Measurements from ENCODE around the gene BLVRB. TPM values are rescaled to one million over a fixed set of nuclear protein-coding genes. Genes with fewer than 3 reads are reported as not detected.

The BLVRB gene
- total RNA-seq, 1 donor from 2014 or later: 86.1 TPM

Other genes starting within 250 kb of the BLVRB start
- gene TTC9B, start 247.4 kb downstream of the BLVRB start, total RNA-seq: not detected in 2 replicates
- gene CCNP, start 239.1 kb downstream of the BLVRB start, total RNA-seq: 0.17 and 1.3 TPM in 2 replicates
- 72.3 and 73.5 TPM in 2 replicates for gene AKT2, start 180.4 kb downstream of the BLVRB start, total RNA-seq
- 5.4 and 10.4 TPM in 2 replicates for gene C19orf47, start 117.3 kb downstream of the BLVRB start, total RNA-seq
- 350 and 417 TPM in 2 replicates for gene PLD3, start 117.0 kb downstream of the BLVRB start, total RNA-seq
- gene HIPK4, start 75.6 kb downstream of the BLVRB start, total RNA-seq: 0.55 TPM in 1 of 2 replicates, not detected in the other
- gene PRX, start 52.4 kb downstream of the BLVRB start, total RNA-seq: 2.5 and 2.7 TPM in 2 replicates
- gene SERTAD1, start 39.8 kb downstream of the BLVRB start, total RNA-seq: 12.3 and 13.6 TPM in 2 replicates
- gene SERTAD3, start 21.4 kb downstream of the BLVRB start, total RNA-seq: 11.4 and 12.9 TPM in 2 replicates
- gene SPTBN4, start 1.3 kb upstream of the BLVRB start, total RNA-seq: 0.96 and 2.4 TPM in 2 replicates
- 105 and 142 TPM in 2 replicates for gene SHKBP1, start 111.1 kb upstream of the BLVRB start, total RNA-seq
- gene LTBP4, start 135.6 kb upstream of the BLVRB start, total RNA-seq: 89.3 and 98.3 TPM in 2 replicates
- 12.6 and 20.0 TPM in 2 replicates for gene NUMBL, start 224.9 kb upstream of the BLVRB start, total RNA-seq

All from kidney epithelial cell (primary cell).